ENCODE data around the gene FPR2.

Gene FPR2, protein sequence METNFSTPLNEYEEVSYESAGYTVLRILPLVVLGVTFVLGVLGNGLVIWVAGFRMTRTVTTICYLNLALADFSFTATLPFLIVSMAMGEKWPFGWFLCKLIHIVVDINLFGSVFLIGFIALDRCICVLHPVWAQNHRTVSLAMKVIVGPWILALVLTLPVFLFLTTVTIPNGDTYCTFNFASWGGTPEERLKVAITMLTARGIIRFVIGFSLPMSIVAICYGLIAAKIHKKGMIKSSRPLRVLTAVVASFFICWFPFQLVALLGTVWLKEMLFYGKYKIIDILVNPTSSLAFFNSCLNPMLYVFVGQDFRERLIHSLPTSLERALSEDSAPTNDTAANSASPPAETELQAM

DNA sequence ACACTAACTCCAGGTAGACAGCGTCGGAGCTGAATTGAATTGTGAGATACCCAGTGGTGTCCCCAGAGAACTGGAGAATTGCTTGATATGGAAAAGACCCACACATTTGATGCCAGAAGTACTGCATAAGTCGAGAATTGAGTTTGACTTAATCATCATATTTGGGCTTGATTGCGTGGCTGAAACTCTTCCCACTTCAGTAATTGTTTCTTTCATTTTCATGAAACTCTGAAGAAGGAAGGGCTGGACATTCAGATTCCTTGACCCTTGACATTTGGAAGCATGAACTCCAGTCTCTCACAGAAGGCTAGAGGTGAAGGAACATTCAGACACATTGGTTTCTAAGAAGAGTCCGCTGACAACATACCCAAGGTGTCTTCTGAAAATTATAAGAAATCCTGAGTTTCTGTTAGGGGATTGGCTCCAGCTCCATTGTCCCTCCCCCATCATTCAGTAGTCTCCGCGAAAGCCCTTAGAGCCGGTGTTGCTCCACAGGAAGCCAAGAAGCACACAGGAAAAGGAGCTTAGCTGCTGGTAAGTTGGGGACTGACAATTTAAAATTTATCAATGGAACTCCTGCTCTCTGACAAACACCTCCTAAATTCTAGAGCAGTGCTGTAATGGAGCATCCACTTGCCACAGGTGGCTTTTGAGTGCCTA, at the start of gene FPR2:
TSS of gene FPR2 (plus strand) at position 484 of the 660 bp plus-strand sequence. CDS start 7,479 bp downstream, outside the sequence.
- Histone ChIP-seq H3K4me3 (ENCODE audit: low read depth, low read length) (no peak within 1 kb of the TSS), H3K9me3 (ENCODE audit: control insufficient read depth, insufficient read depth, low read depth, low read length) (no peaks in the 10 kb centered on the region), H3K4me1 (ENCODE audit: control insufficient read depth, insufficient read depth, low read length) (no peaks in the 10 kb centered on the region), H3K36me3 (ENCODE audit: control insufficient read depth in 2 of 2, insufficient read depth in 1 of 2, low read length in 2 of 2) (no peaks in the 10 kb centered on the region), H3K27ac (ENCODE audit: extremely low read depth, low read depth, low read length) (no peak within 1 kb of the TSS)
- ChIA-PET POLR2A (no interaction called here), CTCF (no interaction called here)
- TF ChIP-seq ZNF23 (tag by site-specific recombination; IDR thresholded peaks at IDR 0.05; ENCODE audit: borderline replicate concordance): no peak
- no peak for TF ChIP-seq ZSCAN30 (tag by site-specific recombination; IDR thresholded peaks at IDR 0.05)
- TF ChIP-seq, protein P1, sequence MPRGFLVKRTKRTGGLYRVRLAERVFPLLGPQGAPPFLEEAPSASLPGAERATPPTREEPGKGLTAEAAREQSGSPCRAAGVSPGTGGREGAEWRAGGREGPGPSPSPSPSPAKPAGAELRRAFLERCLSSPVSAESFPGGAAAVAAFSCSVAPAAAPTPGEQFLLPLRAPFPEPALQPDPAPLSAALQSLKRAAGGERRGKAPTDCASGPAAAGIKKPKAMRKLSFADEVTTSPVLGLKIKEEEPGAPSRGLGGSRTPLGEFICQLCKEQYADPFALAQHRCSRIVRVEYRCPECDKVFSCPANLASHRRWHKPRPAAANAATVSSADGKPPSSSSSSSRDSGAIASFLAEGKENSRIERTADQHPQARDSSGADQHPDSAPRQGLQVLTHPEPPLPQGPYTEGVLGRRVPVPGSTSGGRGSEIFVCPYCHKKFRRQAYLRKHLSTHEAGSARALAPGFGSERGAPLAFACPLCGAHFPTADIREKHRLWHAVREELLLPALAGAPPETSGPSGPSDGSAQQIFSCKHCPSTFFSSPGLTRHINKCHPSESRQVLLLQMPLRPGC (tag by site-specific recombination; IDR thresholded peaks at IDR 0.05): no peak
- TF ChIP-seq, protein P2, sequence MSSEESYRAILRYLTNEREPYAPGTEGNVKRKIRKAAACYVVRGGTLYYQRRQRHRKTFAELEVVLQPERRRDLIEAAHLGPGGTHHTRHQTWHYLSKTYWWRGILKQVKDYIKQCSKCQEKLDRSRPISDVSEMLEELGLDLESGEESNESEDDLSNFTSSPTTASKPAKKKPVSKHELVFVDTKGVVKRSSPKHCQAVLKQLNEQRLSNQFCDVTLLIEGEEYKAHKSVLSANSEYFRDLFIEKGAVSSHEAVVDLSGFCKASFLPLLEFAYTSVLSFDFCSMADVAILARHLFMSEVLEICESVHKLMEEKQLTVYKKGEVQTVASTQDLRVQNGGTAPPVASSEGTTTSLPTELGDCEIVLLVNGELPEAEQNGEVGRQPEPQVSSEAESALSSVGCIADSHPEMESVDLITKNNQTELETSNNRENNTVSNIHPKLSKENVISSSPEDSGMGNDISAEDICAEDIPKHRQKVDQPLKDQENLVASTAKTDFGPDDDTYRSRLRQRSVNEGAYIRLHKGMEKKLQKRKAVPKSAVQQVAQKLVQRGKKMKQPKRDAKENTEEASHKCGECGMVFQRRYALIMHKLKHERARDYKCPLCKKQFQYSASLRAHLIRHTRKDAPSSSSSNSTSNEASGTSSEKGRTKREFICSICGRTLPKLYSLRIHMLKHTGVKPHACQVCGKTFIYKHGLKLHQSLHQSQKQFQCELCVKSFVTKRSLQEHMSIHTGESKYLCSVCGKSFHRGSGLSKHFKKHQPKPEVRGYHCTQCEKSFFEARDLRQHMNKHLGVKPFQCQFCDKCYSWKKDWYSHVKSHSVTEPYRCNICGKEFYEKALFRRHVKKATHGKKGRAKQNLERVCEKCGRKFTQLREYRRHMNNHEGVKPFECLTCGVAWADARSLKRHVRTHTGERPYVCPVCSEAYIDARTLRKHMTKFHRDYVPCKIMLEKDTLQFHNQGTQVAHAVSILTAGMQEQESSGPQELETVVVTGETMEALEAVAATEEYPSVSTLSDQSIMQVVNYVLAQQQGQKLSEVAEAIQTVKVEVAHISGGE (tag by site-specific recombination; conservative IDR thresholded peaks at IDR 0.05; ENCODE audit: low read depth): no peak

DNA sequence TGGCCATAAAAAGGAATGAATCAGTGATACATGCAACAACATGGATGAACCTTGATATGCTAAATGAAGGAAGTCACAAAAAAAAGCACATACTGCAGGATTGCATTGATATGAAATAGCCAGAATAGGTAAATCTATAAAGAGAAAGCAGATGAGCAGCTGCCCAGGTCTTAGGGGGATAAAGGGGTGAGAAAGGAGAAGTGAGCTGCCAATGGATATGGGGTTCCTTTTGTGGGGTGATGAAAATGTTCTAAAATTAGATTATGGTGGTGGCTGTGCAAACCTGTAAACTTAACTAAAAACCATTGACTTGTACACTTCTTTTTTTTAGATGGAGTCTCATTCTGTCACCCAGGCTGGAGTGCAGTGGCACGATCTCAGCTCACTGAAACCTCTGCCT, 49.3 kb upstream of the FPR2 start:
- Histone ChIP-seq H3K4me1 (ENCODE audit: control insufficient read depth, insufficient read depth, low read length) (no peaks in the 10 kb centered on the region), H3K36me3 (ENCODE audit: control insufficient read depth in 2 of 2, insufficient read depth in 1 of 2, low read length in 2 of 2) (peaks cover 6 to 11% of the 10 kb centered on the region in 2 experiments), H3K9me3 (ENCODE audit: control insufficient read depth, insufficient read depth, low read depth, low read length) (no peaks in the 10 kb centered on the region), H3K4me3 (ENCODE audit: low read depth, low read length) (no peak overlapping the region), H3K27ac (ENCODE audit: extremely low read depth, low read depth, low read length) (no peak overlapping the region)
- CTCF ChIA-PET: interaction anchor here (1.1 to 1.5 kb wide), 3 partner anchors 29 to 197 kb away, joined by 3 to 6 read pairs (median 3); no protein-coding TSS in a partner anchor
- TF ChIP-seq KLF8 (tag by site-specific recombination; IDR thresholded peaks at IDR 0.05) (no peak), ZNF350 (tag by site-specific recombination; IDR thresholded peaks at IDR 0.05) (no peak), ZNF366 (tag by site-specific recombination; conservative IDR thresholded peaks at IDR 0.05) (no peak), ZNF521 (tag by site-specific recombination; IDR thresholded peaks at IDR 0.05) (no peak), ZNF211 (tag by site-specific recombination; IDR thresholded peaks at IDR 0.05; ENCODE audit: low read depth) (no peak), EGR2 (tag by site-specific recombination; IDR thresholded peaks at IDR 0.05; ENCODE audit: low read depth) (no peak), ZNF596 (tag by site-specific recombination; IDR thresholded peaks at IDR 0.05) (no peak)
- TF ChIP-seq, protein P3, sequence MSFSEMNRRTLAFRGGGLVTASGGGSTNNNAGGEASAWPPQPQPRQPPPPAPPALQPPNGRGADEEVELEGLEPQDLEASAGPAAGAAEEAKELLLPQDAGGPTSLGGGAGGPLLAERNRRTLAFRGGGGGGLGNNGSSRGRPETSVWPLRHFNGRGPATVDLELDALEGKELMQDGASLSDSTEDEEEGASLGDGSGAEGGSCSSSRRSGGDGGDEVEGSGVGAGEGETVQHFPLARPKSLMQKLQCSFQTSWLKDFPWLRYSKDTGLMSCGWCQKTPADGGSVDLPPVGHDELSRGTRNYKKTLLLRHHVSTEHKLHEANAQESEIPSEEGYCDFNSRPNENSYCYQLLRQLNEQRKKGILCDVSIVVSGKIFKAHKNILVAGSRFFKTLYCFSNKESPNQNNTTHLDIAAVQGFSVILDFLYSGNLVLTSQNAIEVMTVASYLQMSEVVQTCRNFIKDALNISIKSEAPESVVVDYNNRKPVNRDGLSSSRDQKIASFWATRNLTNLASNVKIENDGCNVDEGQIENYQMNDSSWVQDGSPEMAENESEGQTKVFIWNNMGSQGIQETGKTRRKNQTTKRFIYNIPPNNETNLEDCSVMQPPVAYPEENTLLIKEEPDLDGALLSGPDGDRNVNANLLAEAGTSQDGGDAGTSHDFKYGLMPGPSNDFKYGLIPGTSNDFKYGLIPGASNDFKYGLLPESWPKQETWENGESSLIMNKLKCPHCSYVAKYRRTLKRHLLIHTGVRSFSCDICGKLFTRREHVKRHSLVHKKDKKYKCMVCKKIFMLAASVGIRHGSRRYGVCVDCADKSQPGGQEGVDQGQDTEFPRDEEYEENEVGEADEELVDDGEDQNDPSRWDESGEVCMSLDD (tag by site-specific recombination; IDR thresholded peaks at IDR 0.05): no peak
- POLR2A ChIA-PET: interaction anchor here (0.7 to 2.2 kb wide), 2 partner anchors 23 to 689 kb away, joined by 3 to 6 read pairs; no protein-coding TSS in a partner anchor

All from HEK293 (cell line).